ENCODE measurements around the gene BTNL9.
"Not testable (repeated sequence)": the region's sequence is repeated elsewhere in the genome, so short reads cannot be mapped to it uniquely, and the experiment has no call there.

BTNL9 gene

GRCh38 chr5:181039931-181040630 lies at the start of gene BTNL9:
TSS of gene BTNL9 (plus strand) at chr5:181040266. CDS start at chr5:181045490, 5,224 bp downstream.
- no peak for DNase-seq (ENCODE audit: low read depth)

- DNase-seq (ENCODE audit: low read depth), result no peak
Measured at GRCh38 chr5:180990882-180991242, 49.2 kb upstream of the BTNL9 start.

GRCh38 chr5:181001947-181002346 lies 38.1 kb upstream of the BTNL9 start:
- no peak for DNase-seq (ENCODE audit: low read depth)

GRCh38 chr5:181005791-181006190 lies 34.3 kb upstream of the BTNL9 start:
- no peak for DNase-seq (ENCODE audit: low read depth)

- no peak for DNase-seq (ENCODE audit: low read depth)
Measured at GRCh38 chr5:181008136-181008535, 31.9 kb upstream of the BTNL9 start.

GRCh38 chr5:181010018-181010417 lies 30.0 kb upstream of the BTNL9 start:
- DNase-seq (ENCODE audit: low read depth), result not testable (repeated sequence)

GRCh38 chr5:181014654-181015053 lies 25.4 kb upstream of the BTNL9 start:
- not testable (repeated sequence) for DNase-seq (ENCODE audit: low read depth)

- DNase-seq (ENCODE audit: low read depth), result not testable (repeated sequence)
Measured at GRCh38 chr5:181017448-181017847, 22.6 kb upstream of the BTNL9 start.

GRCh38 chr5:181020688-181021087 lies 19.4 kb upstream of the BTNL9 start:
- DNase-seq (ENCODE audit: low read depth), result no peak

- DNase-seq (ENCODE audit: low read depth), result no peak
Measured at GRCh38 chr5:181024245-181025064, 15.6 kb upstream of the BTNL9 start.

- no peak for DNase-seq (ENCODE audit: low read depth)
Measured at GRCh38 chr5:181027452-181028031, 12.5 kb upstream of the BTNL9 start.

- no peak for DNase-seq (ENCODE audit: low read depth)
Measured at GRCh38 chr5:181028032-181028819, 11.8 kb upstream of the BTNL9 start.

GRCh38 chr5:181031716-181032115 lies 8.3 kb upstream of the BTNL9 start:
- no peak for DNase-seq (ENCODE audit: low read depth)

GRCh38 chr5:181035991-181036815 lies 3.9 kb upstream of the BTNL9 start:
- no peak for DNase-seq (ENCODE audit: low read depth)

- DNase-seq (ENCODE audit: low read depth), result no peak
Measured at GRCh38 chr5:181036816-181037364, 3.2 kb upstream of the BTNL9 start.

- no peak for DNase-seq (ENCODE audit: low read depth)
Measured at GRCh38 chr5:181037365-181037861, 2.7 kb upstream of the BTNL9 start.

GRCh38 chr5:181039471-181039870 lies 595 bp upstream of the BTNL9 start:
- DNase-seq (ENCODE audit: low read depth), result no peak

- DNase-seq (ENCODE audit: low read depth), result no peak
Measured at GRCh38 chr5:181040631-181040945, 522 bp downstream of the BTNL9 start.

- DNase-seq (ENCODE audit: low read depth), result no peak
Measured at GRCh38 chr5:181041043-181041442, 977 bp downstream of the BTNL9 start.

GRCh38 chr5:181042036-181042713 lies 2.1 kb downstream of the BTNL9 start:
- DNase-seq (ENCODE audit: low read depth), result no peak

All from activated T-helper 9 cell treated with anti-CD3 and anti-CD28 coated beads, Interleukin-2, amount 50 U/mL, for 16 hours (primary cell).